Rectal smooth muscle tissue (tissue), 1 donor: ENCODE results near the gene ASIC2.

Experiments used
- H3K27ac ChIP-seq: one replicate; pipeline ENCODE4 v1.7.0; 2013; ENCODE audit warnings: low read depth, low read length, inconsistent platforms
- H3K27me3 ChIP-seq: one replicate; pipeline ENCODE4 v1.7.0; 2013; ENCODE audit warnings: low read length; ENCODE audit not compliant: control insufficient read depth, insufficient read depth
- H3K36me3 ChIP-seq: one replicate; pipeline ENCODE4 v1.7.0; 2013; ENCODE audit warnings: low read length; ENCODE audit not compliant: control insufficient read depth, insufficient read depth
- H3K4me1 ChIP-seq: one replicate; pipeline ENCODE4 v1.7.0; 2013; ENCODE audit warnings: low read length; ENCODE audit not compliant: control insufficient read depth, insufficient read depth
- H3K4me3 ChIP-seq: one replicate; pipeline ENCODE4 v1.7.0; 2013; ENCODE audit warnings: low read length
- H3K9ac ChIP-seq: one replicate; pipeline ENCODE4 v1.7.0; 2013; ENCODE audit warnings: low read length

Gene ASIC2

DNA sequence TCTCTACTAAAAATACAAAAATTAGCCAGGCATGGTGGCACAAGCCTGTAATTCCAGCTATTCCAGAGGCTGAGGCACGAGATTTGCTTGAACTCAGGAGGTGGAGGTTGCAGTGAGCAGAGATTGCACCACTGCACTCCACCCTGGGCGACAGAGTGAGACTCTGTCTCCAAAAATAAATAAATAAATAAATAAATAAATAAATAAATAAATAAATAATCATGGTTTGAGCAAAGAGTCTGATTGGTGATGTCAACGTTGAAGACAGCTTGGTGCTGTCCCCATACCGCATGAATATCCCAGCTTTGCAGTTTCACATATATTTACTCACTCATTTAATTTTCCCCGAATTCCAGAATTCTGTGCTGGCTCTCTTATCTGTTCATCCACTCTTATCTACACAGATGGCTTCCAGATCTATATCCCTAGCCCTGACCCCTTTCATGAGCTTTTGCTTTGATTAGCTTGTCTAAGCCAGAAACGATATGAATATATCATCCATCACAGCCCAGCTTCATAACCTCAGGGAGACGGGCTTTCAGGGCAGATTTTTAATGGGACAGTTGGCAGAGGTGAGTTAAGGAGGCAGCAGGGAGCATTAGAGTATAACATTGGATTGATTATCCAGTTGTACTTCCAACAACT, 210.4 kb downstream of the ASIC2 start:
- Histone ChIP-seq H3K4me3 (no peak overlapping the region), H3K27me3 (no peaks in the 10 kb centered on the region), H3K36me3 (no peaks in the 10 kb centered on the region), H3K4me1 (no peaks in the 10 kb centered on the region), H3K9ac (no peak overlapping the region), H3K27ac (no peak overlapping the region)

DNA sequence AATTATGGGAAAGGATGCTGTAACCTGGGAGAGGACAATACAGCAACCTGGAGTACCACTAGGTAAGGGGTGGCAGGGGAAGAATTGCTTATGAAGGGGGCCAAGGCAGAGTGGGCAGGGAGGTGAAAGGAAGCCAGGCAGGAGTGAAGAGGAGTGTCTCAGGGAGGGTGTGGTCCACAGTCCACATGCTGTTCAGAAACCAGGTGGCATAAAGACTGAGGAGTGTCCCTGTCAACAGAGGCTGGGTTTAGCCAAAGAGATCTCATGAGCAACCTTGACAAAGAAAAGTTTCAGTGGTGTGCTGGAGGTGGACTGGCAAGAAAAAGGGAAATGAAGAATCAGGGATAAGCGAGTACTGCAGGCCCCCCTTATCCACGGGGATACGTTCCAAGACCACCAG, 213.0 kb downstream of the ASIC2 start:
- Histone ChIP-seq H3K27me3 (no peaks in the 10 kb centered on the region), H3K9ac (no peak overlapping the region), H3K4me1 (no peaks in the 10 kb centered on the region), H3K27ac (no peak overlapping the region), H3K4me3 (no peak overlapping the region), H3K36me3 (no peaks in the 10 kb centered on the region)

DNA sequence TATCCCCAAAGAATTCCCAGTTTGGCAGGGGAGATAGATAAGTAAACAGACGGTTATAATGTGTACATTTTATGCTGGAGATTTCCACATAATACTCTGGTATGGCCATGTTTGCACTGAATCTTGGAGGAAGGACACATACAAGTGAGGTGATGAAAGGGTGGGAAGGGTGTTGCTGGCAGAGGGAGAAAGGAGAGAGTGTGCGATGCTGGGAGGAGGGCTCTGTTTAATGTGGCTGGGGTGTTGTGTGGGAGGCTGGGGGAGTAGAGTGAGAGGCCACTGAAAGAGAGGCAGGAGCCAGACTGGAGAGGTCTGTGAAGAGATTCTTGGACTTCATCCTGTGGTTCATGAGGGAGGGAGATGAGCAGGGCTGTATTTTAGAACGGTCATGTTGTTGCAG, 213.9 kb downstream of the ASIC2 start:
- Histone ChIP-seq H3K4me1 (no peaks in the 10 kb centered on the region), H3K4me3 (no peak overlapping the region), H3K36me3 (no peaks in the 10 kb centered on the region), H3K27me3 (no peaks in the 10 kb centered on the region), H3K9ac (no peak overlapping the region), H3K27ac (no peak overlapping the region)

DNA sequence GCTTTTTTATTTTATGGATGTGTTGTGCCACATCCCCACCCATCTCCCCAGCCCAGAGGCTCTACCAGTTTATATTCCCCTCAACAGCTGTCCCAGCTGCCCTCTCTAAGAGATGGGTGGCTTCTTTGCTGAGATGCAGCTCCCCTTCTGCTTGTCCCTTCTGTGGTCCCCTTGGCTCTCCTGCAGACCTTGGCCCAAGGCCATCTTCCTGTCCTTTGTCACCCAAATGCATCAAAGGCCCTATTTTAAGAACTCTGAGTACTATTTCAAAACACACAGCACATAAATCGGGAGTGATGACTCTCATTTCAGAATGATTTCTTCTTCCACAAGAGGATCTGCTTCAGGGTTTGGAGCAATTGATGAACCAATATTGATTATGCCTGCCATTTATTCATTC, 216.1 kb downstream of the ASIC2 start:
- Histone ChIP-seq H3K9ac (no peak overlapping the region), H3K4me3 (no peak overlapping the region), H3K4me1 (no peaks in the 10 kb centered on the region), H3K27me3 (no peaks in the 10 kb centered on the region), H3K27ac (no peak overlapping the region), H3K36me3 (no peaks in the 10 kb centered on the region)

DNA sequence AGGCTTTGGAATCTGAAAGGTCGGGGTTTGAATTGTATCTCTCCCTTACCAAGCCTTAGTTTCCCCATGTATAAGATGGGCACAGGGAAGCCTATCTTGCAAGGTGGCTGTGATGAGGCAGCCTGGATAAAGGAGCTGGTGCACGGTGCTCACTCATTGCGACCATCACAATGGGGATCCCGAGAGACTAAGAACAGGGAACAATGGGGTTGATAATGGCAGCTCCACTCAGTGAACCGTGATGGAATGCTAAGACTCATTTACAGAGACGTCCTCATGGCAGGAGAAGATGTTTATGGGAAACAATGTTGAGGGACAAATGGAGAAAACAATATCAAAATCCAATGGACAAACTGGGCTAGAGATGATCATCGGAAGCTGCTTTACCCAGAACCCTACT, 219.7 kb downstream of the ASIC2 start:
- Histone ChIP-seq H3K27me3 (no peaks in the 10 kb centered on the region), H3K4me3 (no peak overlapping the region), H3K9ac (no peak overlapping the region), H3K27ac (no peak overlapping the region), H3K36me3 (no peaks in the 10 kb centered on the region), H3K4me1 (no peaks in the 10 kb centered on the region)

DNA sequence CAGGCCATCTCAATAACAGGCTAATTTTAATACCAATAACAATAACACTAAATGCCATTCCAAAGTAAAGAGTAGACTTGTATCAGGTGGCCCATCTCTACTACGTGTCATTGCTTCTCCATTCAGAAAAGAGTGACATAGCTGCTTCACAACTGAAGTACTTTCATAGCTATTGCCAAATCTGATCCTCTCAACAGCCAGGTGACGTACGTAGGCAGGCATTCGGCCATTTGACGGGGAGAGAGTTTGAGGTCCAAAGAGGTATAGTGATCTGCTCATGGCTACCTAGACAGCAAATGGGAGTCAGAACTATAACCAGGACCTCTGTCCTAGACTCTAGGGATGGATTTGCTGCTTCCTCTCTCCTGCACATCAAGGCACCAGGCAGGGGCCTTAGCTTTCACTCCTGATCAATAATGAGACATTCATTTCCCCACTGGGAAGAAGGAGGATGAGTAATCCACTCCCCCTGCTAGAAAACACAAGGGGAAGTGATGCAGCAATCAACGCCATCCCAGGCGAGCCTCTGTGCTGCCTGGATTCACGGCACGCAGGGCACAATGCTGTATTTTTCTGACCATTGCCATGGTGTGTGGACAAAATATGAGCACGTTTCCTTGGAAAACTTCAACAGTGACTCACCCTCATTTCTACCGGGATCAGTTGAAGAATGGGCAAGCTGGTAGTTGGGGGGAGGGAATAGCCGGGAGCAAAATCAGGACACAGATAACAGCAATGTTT, 220.5 kb downstream of the ASIC2 start:
- Histone ChIP-seq H3K27ac (no peak overlapping the region), H3K4me1 (no peaks in the 10 kb centered on the region), H3K36me3 (no peaks in the 10 kb centered on the region), H3K4me3 (no peak overlapping the region), H3K9ac (no peak overlapping the region), H3K27me3 (no peaks in the 10 kb centered on the region)

DNA sequence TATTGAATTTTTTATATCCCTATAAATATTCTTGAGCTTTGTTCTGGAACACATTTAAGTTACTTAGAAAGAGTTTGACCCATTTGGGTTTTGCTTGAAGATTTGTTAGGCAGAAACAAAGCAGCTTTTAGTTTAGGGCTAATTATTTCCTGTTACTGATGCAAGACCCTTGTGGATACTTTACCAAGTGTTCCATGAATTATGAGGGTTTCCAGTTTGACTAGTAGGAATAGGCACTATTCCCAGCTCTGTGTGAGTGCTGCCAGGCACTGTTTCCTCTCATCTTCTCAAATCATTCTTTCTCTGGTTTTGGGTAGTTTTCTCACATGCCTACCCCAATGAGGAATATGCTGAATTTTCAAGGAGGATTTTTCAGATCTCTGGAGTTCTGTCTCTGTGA, 221.4 kb downstream of the ASIC2 start:
- no peak overlapping the region for H3K4me3 ChIP-seq
- H3K27ac ChIP-seq: no peak overlapping the region
- no peak overlapping the region for H3K9ac ChIP-seq
- no peaks in the 10 kb centered on the region for H3K36me3 ChIP-seq
- no peaks in the 10 kb centered on the region for H3K4me1 ChIP-seq
- no peaks in the 10 kb centered on the region for H3K27me3 ChIP-seq

DNA sequence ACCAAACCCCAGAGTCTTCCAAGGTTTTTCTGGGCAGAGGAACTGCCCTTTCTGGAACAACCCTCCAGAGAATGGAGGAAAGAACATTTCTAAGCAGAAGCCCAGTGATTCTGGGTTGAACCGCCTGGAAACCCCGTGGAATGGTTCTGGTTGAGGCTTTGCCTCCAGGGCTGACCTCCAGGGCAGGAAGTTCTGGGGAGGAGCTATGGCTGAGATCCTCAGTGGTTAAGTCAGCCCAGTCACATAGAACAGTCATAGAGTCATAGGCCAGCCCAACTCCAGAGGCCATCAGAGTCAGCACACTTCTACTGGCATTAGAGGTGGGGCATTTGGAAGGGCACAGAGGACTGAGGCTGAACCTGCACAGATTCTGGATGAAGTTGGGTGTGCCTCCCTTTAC, 235.5 kb downstream of the ASIC2 start:
- no peaks in the 10 kb centered on the region for H3K4me1 ChIP-seq
- no peaks in the 10 kb centered on the region for H3K27me3 ChIP-seq
- H3K27ac ChIP-seq: no peak overlapping the region
- no peaks in the 10 kb centered on the region for H3K36me3 ChIP-seq
- H3K9ac ChIP-seq: no peak overlapping the region
- H3K4me3 ChIP-seq: no peak overlapping the region

DNA sequence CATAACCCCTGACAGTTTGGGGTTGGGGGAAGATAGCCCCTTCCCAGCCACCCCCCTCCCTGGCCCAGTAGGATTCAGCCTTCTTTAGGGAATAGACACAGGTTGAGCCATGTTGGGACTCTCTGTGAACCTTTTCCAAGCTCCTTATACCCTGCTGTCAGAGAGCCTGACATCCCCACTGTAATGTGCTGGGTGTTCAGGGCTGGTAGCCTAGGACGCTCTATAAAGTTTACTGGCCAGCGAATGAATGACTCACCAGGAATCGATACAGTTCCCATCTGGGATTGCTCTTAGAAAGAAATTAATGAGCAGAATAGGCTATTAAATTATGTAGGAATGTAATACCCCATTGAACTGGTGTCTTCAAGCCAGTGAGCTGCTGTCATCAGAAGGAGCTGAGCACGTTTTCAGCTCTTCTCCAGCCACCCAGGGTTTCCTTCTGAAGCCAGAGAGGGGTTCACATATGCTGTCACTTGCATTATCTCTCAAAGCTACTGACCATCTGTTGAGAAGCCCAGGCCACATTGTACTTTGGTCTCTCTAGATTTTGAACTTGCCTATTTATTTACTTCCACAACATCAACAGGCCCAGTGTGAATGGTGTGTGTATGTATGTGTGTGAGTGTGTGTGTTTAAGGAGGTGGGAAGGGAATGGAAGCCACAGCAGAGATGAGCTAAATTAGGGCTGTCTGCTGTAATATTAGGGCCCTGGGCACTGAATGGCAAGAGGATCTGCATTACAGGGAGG, 236.5 kb downstream of the ASIC2 start:
- Histone ChIP-seq H3K36me3 (no peaks in the 10 kb centered on the region), H3K27ac (no peak overlapping the region), H3K27me3 (no peaks in the 10 kb centered on the region), H3K4me3 (no peak overlapping the region), H3K9ac (no peak overlapping the region), H3K4me1 (no peaks in the 10 kb centered on the region)

DNA sequence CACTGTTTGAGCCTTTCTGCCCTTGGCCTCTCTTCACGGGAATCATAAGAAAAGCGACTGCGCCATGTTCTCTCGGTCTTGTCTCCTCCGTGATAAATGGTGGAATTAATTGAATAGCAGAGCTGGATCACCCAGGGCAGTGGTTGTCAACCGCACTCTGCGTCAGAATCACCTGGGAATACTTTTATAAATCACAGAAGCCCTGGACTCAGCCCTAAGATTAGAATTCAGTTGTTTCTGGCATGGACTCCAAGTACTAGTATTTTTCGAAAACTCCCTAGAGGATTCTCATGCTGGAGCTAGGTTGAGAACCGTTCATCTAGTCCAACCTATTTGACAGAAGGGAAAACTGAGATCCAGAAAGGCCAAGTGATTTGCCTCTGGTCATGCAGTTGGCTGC, 237.3 kb downstream of the ASIC2 start:
- Histone ChIP-seq H3K9ac (no peak overlapping the region), H3K27me3 (no peaks in the 10 kb centered on the region), H3K4me1 (no peaks in the 10 kb centered on the region), H3K36me3 (no peaks in the 10 kb centered on the region), H3K4me3 (no peak overlapping the region), H3K27ac (no peak overlapping the region)

DNA sequence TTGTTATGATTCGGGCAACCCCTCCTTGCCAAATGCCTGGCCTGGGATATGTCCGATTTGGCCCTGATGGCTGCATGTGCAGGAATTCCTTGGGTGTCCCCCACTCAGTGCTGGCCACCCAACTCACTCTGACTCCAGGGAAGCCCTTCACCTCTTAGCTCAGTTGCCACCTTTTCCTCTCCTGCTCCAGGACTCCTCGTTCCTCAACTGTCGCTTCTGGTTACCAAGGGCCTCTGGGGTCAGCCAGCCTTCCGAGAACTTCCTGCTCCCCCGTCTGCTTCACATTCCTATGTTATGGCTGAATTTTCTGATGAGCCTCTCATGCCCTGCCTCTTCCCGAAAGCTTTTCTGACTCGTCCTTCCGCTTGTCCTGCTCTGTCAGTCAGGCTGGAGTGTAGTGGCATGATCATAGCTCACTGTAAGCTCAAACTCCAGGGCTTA, 237.9 kb downstream of the ASIC2 start:
- Histone ChIP-seq H3K27me3 (no peaks in the 10 kb centered on the region), H3K9ac (no peak overlapping the region), H3K27ac (no peak overlapping the region), H3K4me1 (no peaks in the 10 kb centered on the region), H3K4me3 (no peak overlapping the region), H3K36me3 (no peaks in the 10 kb centered on the region)

DNA sequence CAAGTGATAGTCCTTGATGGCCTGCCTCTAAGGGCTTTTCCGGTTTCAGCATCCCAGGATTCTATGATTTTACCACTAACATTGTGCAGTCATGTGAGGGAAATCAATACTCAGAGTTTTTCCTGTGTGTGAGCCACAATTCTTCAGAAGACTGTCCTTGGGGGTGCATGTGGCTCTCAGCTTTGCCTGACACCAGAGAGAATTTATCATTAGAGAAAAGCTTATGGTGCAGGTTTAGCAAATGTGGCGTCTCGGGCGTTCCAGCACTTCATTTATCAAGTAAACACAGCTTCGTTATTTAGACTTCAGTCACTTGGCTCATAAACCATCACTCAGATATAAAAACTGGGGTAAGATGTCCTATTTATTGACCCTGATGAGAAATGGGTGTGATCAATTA, 238.7 kb downstream of the ASIC2 start:
- Histone ChIP-seq H3K4me3 (no peak overlapping the region), H3K27me3 (no peaks in the 10 kb centered on the region), H3K36me3 (no peaks in the 10 kb centered on the region), H3K27ac (no peak overlapping the region), H3K4me1 (no peaks in the 10 kb centered on the region), H3K9ac (no peak overlapping the region)
